ENCODE data around the gene IL22RA1. TPM values are rescaled to one million over a fixed set of nuclear protein-coding genes. Genes with fewer than 3 reads are reported as not detected.

Gene IL22RA1
- total and polyA plus RNA-seq, 10 of the 15 experiments (the other 5 are each of a cell fraction or from before 2014, with no cell fraction given): not detected

- Histone ChIP-seq H3K4me3 (no peak overlapping the region), H3K36me3 (ENCODE audit: control insufficient read depth in 2 of 2, insufficient read depth in 2 of 2, low read length in 1 of 2) (no peaks in the 10 kb centered on the region), H3K4me2 (ENCODE audit: control insufficient read depth, insufficient read depth) (no peak overlapping the region), H3K9ac (ENCODE audit: control insufficient read depth, insufficient read depth, low read length) (no peak overlapping the region), H2AFZ (ENCODE audit: control insufficient read depth, low read depth, low read length) (no peak overlapping the region), H3K27me3 (replicated peaks in 1 of 2; ENCODE audit: control insufficient read depth in 2 of 2, insufficient read depth in 2 of 2, low read length in 1 of 2) (peaks cover 0 to 3% of the 10 kb centered on the region in 2 experiments; a peak in 2 of 4 replicates), H3K9me3 (replicated peaks; ENCODE audit: control insufficient read depth, insufficient read depth, low read length) (no peaks in the 10 kb centered on the region), H3K79me2 (ENCODE audit: control insufficient read depth, insufficient read depth, low read length) (no peaks in the 10 kb centered on the region), H4K20me1 (ENCODE audit: control insufficient read depth, insufficient read depth) (no peaks in the 10 kb centered on the region), H3K27ac (ENCODE audit: control insufficient read depth, insufficient read depth) (no peak overlapping the region), H3K4me1 (ENCODE audit: control insufficient read depth, insufficient read depth, low read length) (no peaks in the 10 kb centered on the region)
- WGBS (ENCODE audit: insufficient coverage, insufficient replicate concordance, low lambda C conversion rate, missing lambda C conversion rate): 27% methylated on average over 8 of the region's 8 CpGs
- ChIA-PET CTCF (no interaction called here), RAD21 (ENCODE audit: unreplicated experiment) (no interaction called here), SMC1A (ENCODE audit: uncharacterized antibody, unreplicated experiment) (no interaction called here), POLR2A (no interaction called here)
- no peak for FAIRE-seq
- ATAC-seq: no peak
- intact Hi-C loops (cut with micrococcal nuclease; ENCODE audit: unreplicated experiment) (no loop called here), in situ Hi-C loops (cut with MboI) (no loop called here)
- no TSS peak for BruUV-seq (replicated peaks)
- TF ChIP-seq KAT2A (conservative IDR thresholded peaks at IDR 0.05; ENCODE audit: control insufficient read depth, low read depth, low read length) (no peak), SMAD5 (IDR thresholded peaks at IDR 0.05; ENCODE audit: low read depth) (no peak), CREM (IDR thresholded peaks at IDR 0.05; ENCODE audit: low read depth) (no peak), NFIC (IDR thresholded peaks at IDR 0.05; ENCODE audit: low read depth, low read length) (no peak), RFX5 (IDR thresholded peaks at IDR 0.05; ENCODE audit: low read depth, low read length) (no peak), E2F4 (IDR thresholded peaks at IDR 0.05; ENCODE audit: low read depth, low read length) (no peak), PRDM15 (CRISPR knock-in tag; IDR thresholded peaks at IDR 0.05) (no peak), YBX1 (IDR thresholded peaks at IDR 0.05) (no peak), E4F1 (IDR thresholded peaks at IDR 0.05; ENCODE audit: borderline replicate concordance, partially characterized antibody) (no peak)
- no peak for DNase-seq (ENCODE audit: low read depth, low spot score)
Observed at GRCh38 chr1:24118410-24119242, 24.3 kb downstream of the IL22RA1 start.
